Measurements from ENCODE around the gene OR6A2. TPM values are rescaled to one million over a fixed set of nuclear protein-coding genes. Genes with fewer than 3 reads are reported as not detected.

The OR6A2 gene
- total RNA-seq, 4 donors from 2014 or later = 0.40 to 1.0 TPM; not detected in 2

DNA sequence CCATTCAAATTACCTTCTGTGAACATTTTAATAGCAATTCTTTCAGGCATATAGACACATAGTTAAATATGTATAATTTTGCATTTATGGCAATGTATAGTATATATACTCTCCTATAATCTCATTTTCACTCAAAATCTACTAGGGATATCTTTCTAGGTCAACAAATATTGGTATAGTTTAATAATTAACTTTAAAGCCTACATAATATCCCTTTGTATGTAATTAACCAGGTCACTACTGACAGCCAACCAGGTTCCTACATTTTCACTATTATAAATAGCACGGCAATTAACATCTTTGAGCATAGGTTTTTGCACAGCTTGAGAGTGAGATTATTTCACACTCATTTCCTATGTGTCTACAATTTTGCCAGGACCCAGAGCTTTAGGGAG, 43.5 kb downstream of the OR6A2 start:
- H3K27ac ChIP-seq = no peak overlapping the region
- no peak for TF ChIP-seq POLR2A (IDR thresholded peaks at IDR 0.05)
- TF ChIP-seq, protein P1, sequence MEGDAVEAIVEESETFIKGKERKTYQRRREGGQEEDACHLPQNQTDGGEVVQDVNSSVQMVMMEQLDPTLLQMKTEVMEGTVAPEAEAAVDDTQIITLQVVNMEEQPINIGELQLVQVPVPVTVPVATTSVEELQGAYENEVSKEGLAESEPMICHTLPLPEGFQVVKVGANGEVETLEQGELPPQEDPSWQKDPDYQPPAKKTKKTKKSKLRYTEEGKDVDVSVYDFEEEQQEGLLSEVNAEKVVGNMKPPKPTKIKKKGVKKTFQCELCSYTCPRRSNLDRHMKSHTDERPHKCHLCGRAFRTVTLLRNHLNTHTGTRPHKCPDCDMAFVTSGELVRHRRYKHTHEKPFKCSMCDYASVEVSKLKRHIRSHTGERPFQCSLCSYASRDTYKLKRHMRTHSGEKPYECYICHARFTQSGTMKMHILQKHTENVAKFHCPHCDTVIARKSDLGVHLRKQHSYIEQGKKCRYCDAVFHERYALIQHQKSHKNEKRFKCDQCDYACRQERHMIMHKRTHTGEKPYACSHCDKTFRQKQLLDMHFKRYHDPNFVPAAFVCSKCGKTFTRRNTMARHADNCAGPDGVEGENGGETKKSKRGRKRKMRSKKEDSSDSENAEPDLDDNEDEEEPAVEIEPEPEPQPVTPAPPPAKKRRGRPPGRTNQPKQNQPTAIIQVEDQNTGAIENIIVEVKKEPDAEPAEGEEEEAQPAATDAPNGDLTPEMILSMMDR (IDR thresholded peaks at IDR 0.05) = no peak
- DNase-seq = no peak
- no peaks in the 10 kb centered on the region for H3K36me3 ChIP-seq
- intact Hi-C loops (cut with DNase I; ENCODE audit: low total_unique reads) = no loop called here
- H3K4me1 ChIP-seq = no peaks in the 10 kb centered on the region
- H3K9me3 ChIP-seq = no peaks in the 10 kb centered on the region
- H3K27me3 ChIP-seq = no peaks in the 10 kb centered on the region
- no peak overlapping the region for H3K4me3 ChIP-seq

DNA sequence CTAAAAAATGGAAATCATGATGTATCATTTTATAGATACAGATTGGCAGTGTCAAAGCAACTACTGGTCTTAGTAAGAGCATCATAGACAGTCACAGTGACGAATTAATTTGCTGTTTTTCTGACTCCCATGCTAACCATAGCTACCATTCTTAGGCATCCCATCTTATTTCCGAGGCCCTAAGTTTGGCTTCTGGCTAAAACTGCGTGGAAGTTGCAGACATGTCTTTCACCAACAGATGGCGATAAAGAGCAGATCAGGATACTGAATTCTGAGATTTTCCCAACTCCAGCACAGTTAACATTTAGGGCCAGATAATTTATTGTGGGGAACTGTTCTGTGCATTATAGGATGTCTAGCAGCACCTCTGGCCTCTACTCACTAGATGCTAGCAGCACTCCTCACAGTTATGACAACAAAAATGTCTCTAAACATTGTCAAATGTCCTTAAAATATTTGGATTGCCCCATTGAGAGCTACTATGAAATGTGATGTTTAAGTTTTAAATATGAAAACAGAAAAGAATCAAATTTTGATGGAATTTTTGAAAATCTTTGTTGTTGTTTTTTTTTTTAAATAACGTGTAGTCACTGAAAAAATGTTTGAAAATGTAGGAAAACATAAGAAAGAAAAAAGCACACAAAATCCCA, 44.1 kb downstream of the OR6A2 start:
- Histone ChIP-seq H3K27ac (no peak overlapping the region), H3K9me3 (no peaks in the 10 kb centered on the region), H3K4me3 (no peak overlapping the region), H3K27me3 (no peaks in the 10 kb centered on the region), H3K4me1 (no peaks in the 10 kb centered on the region), H3K36me3 (no peaks in the 10 kb centered on the region)
- no peak for DNase-seq
- TF ChIP-seq, protein P1 (IDR thresholded peaks at IDR 0.05) = peak; percentile 42 to 71 (median 64)
- TF ChIP-seq POLR2A (IDR thresholded peaks at IDR 0.05) = no peak
- intact Hi-C loops (cut with DNase I; ENCODE audit: low total_unique reads) = no loop called here

DNA sequence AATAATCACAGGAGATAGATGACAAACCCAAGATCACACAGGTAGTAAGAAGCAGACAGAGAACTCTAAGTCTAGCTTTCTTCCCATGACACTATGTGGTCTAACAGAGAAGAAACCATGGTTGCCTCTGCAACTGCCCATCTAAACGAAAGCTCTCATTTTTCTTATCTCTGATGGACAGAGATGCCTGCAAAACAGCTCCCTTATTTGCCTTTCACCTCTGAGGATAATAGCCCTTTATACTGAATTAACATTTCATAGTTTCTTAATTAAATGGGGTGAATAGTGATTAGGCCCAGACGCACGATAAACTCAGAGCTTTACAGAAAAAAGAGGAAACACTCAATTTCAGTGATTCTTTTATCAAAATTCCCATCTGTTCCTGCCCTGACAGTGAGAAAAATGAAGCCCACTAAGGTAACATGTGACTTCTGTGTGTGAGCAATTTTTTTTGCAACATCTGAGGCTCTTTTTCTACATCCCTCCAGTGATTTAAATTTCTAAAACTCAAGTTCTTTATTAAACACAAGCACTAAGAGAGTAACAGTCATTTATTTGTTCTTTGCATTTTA, 52.3 kb downstream of the OR6A2 start:
- intact Hi-C loops (cut with DNase I; ENCODE audit: low total_unique reads) = no loop called here
- no peak for TF ChIP-seq POLR2A (IDR thresholded peaks at IDR 0.05)
- TF ChIP-seq, protein P1 (IDR thresholded peaks at IDR 0.05) = no peak
- Histone ChIP-seq H3K4me1 (no peaks in the 10 kb centered on the region), H3K9me3 (no peaks in the 10 kb centered on the region), H3K27me3 (no peaks in the 10 kb centered on the region), H3K36me3 (no peaks in the 10 kb centered on the region), H3K27ac (peak overlapping the region in 1 of 2 donors; percentile 69), H3K4me3 (no peak overlapping the region)
- DNase-seq = no peak

DNA sequence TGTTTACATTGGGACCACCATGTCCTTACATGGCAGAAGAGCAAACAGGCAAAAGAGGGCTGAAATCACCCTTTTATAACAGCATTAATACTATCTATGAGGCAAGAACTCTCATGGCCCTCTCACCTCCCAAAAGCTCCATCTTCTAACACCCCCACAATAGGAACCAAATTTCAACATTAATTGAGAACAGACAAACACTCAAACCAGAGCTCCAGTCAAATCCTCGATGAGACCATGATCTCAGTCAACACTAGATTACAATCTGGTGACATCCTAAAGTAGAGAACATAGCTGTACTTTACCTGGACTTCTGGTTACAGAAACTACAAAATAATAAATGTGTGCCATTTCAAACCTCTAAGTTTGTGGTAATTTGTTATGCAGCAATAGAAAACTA, 52.9 kb downstream of the OR6A2 start:
- Histone ChIP-seq H3K36me3 (no peaks in the 10 kb centered on the region), H3K4me1 (no peaks in the 10 kb centered on the region), H3K27ac (peak overlapping the region; percentile 2 to 69), H3K9me3 (no peaks in the 10 kb centered on the region), H3K27me3 (no peaks in the 10 kb centered on the region), H3K4me3 (no peak overlapping the region)
- intact Hi-C loops (cut with DNase I; ENCODE audit: low total_unique reads) = no loop called here
- no peak for DNase-seq
- no peak for TF ChIP-seq POLR2A (IDR thresholded peaks at IDR 0.05)
- TF ChIP-seq, protein P1 (IDR thresholded peaks at IDR 0.05) = no peak

DNA sequence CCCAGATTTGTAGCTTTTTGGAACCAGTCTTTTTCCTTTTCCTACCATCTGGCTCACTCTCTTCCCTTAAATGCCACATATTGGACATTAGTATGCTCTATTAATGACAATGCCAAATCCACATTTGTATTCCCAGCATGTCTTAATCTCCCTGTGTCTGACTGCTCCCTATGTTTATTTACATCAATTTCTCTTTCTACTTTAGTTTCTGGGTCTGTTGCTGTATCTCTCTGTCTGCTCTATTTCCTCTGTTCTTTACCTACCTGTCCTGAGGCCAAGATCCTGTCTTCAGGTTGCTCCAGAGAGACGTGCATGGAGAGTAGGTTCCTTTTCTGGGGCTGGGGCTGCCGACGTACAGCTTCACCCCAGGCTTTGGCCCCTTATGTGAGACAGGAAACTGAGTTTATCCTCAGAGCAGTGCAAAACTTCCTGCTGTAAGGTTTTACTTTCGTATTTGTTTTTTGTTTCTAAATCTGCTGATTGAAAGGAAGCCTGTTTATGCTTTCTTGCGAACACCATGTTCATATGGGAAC, 53.3 kb downstream of the OR6A2 start:
- intact Hi-C loops (cut with DNase I; ENCODE audit: low total_unique reads) = no loop called here
- H3K4me1 ChIP-seq = no peaks in the 10 kb centered on the region
- no peaks in the 10 kb centered on the region for H3K27me3 ChIP-seq
- peak overlapping the region; percentile 2 to 69 for H3K27ac ChIP-seq
- no peaks in the 10 kb centered on the region for H3K36me3 ChIP-seq
- no peak overlapping the region for H3K4me3 ChIP-seq
- TF ChIP-seq, protein P1 (IDR thresholded peaks at IDR 0.05) = no peak
- TF ChIP-seq POLR2A (IDR thresholded peaks at IDR 0.05) = no peak
- no peaks in the 10 kb centered on the region for H3K9me3 ChIP-seq
- no peak for DNase-seq

Measured in uterus (tissue), 4 donors.